Suprapubic skin (tissue), 4 donors: Measurements from ENCODE around the gene SLC25A24.

Experiments
- EP300 ChIP-seq: sonication (generic); formaldehyde crosslinking; IDR thresholded peaks from one replicate; pipeline ENCODE4 v1.6.1; 2017; ENCODE audit warnings: antibody characterized with exemption
- POLR2A ChIP-seq, 2 donors: fragments of 450-650 bp; IDR thresholded peaks; one replicate each; pipeline ENCODE4 v1.6.1; 2017; ENCODE audit warnings: antibody characterized with exemption in 2 of 2, mild to moderate bottlenecking in 2 of 2, moderate library complexity in 2 of 2
- POLR2AphosphoS5 ChIP-seq, 3 donors: sonication (generic); formaldehyde crosslinking; IDR thresholded peaks; one replicate each; pipeline ENCODE4 v1.6.1; 2017; ENCODE audit warnings: antibody characterized with exemption in 3 of 3
- TF ChIP-seq, protein P1 (sequence below), 2 donors: fragments of 200-600 bp in 1 of 2; fragments of 450-650 bp in 1 of 2; sonication (generic) in 1 of 2; IDR thresholded peaks; one replicate each; pipeline ENCODE4 v1.5.1; 2016 to 2019; ENCODE audit warnings: antibody characterized with exemption in 2 of 2, mild to moderate bottlenecking in 1 of 2, moderate library complexity in 1 of 2

DNA sequence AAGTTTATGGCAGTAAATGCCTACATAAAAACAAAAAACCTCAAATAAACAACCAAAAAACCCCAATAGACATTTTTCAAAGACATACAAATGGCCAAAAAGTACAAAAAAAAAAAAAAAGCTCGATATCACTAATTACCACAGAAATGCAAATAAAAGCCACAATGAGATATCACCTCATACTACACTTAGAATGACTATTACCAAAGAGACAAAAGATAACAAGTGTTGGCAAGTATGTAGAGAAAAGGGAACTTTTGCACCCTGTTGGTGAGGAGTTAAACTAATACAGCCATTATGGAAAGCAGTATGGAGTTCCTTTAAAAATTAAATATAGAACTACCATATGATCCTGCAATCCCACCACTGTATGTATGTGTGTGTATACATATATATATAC, 21.1 kb downstream of the SLC25A24 start:
- TF ChIP-seq, protein P1, sequence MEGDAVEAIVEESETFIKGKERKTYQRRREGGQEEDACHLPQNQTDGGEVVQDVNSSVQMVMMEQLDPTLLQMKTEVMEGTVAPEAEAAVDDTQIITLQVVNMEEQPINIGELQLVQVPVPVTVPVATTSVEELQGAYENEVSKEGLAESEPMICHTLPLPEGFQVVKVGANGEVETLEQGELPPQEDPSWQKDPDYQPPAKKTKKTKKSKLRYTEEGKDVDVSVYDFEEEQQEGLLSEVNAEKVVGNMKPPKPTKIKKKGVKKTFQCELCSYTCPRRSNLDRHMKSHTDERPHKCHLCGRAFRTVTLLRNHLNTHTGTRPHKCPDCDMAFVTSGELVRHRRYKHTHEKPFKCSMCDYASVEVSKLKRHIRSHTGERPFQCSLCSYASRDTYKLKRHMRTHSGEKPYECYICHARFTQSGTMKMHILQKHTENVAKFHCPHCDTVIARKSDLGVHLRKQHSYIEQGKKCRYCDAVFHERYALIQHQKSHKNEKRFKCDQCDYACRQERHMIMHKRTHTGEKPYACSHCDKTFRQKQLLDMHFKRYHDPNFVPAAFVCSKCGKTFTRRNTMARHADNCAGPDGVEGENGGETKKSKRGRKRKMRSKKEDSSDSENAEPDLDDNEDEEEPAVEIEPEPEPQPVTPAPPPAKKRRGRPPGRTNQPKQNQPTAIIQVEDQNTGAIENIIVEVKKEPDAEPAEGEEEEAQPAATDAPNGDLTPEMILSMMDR (IDR thresholded peaks at IDR 0.05), result no peak
- no peak for TF ChIP-seq EP300
- TF ChIP-seq POLR2A (IDR thresholded peaks at IDR 0.05), result no peak
- TF ChIP-seq POLR2AphosphoS5 (IDR thresholded peaks at IDR 0.05), result no peak
